ENCODE results near the gene GCH1. TPM values are rescaled to one million over a fixed set of nuclear protein-coding genes. Genes with fewer than 3 reads are reported as not detected.
"Not testable (repeated sequence)": the region's sequence is repeated elsewhere in the genome, so short reads cannot be mapped to it uniquely, and the experiment has no call there.

Gene GCH1
- polyA plus RNA-seq, 3 donors = 3.6 to 19.6 (median 9.6) TPM

DNA sequence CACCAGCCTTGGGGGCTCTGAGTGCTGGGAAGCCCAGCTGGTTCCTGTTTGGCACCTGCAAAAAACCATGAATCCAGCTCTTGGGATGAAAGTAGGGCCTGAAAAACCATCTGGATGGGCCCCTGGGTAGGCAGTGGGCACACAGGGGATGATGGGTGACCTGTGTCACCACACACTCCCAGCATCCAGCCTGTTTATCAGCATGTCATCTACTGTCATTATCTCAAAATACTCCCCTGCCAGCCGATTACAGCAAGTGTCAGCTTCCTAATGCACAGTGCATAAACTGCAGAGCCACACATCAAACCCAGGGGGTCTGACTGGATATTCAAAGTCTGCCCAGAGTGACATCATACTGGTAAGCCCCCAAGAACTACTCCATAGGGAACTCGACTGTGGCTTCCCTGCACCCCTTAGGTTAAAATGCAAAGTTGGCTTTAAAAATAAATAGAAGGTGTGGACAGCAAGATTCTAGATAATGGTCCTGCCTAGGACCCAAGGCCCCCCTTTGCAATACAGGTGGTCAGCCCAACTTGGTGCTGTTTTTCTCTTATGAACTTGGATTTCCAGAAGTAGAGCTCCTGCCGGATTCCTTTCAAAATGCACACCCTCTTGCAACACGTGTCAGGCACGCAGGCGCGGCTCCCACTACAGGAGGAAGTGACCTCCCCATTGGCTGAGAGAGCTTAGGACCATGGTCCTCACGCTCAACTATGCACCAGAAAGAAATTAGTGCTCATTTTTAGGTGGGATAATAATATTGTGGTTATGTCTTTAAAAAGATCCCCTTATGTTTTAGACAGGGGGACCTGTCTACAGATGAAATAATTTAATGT, 94.1 kb downstream of the GCH1 start:
- H3K27ac ChIP-seq (ENCODE audit: low read depth, low read length) = no peak overlapping the region
- whole genome bisulfite sequencing, 3 donors = 67 to 74% (median 73%) methylated on average over 8 of the region's 8 CpGs

DNA sequence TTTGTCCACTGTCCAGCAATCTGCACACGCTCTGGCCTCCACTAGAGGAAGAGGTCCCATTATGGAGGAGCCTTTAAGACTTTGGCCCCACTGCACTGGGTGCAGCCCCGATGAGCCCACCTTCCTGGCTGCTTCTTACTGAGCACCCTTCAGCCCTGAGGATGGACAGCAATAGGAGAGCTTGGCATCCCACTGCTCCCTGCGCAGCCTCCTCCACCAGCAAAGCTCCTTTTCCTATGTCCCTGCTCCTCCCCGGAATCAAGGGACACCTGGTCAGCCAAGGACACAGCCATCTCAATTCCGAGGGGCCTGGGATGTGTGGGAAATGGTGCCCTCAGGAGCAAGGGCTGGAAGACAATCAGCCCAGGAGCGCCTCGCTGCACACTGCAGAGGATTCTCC, 94.7 kb downstream of the GCH1 start:
- 85 to 92% (median 91%) methylated on average over 7 of the region's 7 CpGs for WGBS, 3 donors
- no peak overlapping the region for H3K27ac ChIP-seq (ENCODE audit: low read depth, low read length)

DNA sequence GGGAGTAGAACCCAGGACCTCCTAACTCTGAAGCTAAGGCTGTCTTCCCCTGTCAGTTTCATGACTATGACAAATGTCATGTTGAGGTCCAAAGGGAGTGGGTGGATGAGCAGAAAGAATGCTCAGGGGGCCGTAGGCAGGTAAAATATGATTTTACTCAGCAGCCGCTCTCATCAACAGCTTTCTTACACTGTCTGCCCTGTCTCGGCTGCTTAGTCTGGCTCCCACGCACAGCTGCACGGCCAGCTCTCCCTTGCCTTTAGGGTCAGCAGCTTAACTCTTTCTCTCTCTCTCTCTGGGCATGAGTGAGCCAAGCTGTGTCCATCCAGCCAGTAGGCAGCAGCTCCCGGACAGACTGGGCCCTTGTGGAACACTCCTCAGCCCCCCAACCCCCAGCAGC, 95.2 kb downstream of the GCH1 start:
- H3K27ac ChIP-seq (ENCODE audit: low read depth, low read length) = no peak overlapping the region
- WGBS, 3 donors = 72 to 73% (median 72%) methylated on average over 6 of the region's 6 CpGs

DNA sequence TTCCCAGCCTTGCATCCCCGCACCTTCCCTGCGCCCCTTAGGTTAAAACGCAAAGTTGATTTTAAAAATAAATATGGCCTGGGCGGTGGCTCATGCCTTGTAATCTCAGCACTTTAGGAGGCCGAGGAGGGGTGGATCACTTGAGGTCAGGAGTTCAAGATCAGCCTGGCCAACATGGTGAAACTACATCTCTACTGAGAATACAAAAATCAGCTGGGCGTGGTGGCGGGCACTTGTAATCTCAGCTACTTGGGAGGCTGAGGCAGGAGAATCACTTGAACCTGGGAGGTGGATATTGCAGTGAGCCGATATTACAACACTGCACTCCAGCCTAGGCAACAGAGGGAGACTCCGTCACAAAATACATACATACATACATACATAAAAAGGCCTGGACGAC, 96.0 kb downstream of the GCH1 start:
- WGBS, 3 donors = 87 to 91% (median 90%) methylated on average over 10 of the region's 10 CpGs

DNA sequence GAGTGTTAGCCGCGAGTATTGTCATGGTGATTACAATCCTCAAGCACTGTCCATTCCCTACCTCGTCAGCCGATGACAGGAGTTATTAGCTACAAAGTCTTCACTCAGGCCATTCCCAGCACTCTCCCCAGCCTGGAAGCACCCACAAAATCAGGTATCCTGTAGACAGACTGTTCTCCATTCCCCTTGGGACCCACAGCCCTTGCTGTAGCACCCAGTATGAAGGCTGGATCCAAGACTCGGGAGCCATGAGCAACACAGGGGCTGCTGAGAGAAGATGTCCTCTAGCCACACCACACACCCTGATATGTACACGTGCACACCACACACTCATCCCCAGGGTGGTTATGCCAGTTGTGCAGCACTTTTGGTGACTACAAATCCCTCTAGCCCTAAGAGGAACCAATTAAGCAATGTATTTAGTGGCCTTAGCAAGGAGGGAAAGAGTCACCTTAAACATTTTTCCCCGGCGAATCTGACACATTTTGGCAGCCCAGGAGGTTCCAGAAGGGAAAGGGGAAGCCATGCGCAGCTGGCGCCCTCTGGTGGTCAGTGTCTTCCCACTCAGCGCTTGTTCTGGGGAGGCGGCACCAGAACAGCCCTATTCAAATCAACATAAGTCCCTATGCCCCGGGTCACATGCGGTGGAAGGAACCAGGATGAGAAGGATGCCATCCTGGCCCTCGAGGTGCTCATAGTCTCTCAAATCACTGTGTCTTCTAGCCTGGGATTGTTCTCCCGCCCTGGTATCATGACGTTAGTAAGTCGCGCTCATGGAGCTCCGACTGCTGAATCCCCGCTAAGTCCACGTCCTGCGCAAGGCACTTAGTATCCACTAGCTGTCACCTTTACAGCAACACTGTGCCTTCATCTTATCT, 96.9 kb downstream of the GCH1 start:
- H3K27ac ChIP-seq (ENCODE audit: low read depth, low read length) = no peak overlapping the region
- 35 to 40% (median 36%) methylated on average over 23 of the region's 23 CpGs for WGBS, 3 donors

More for the DNA sequence above, 96.0 kb downstream of the GCH1 start:
- no peak overlapping the region for H3K27ac ChIP-seq (ENCODE audit: low read depth, low read length)

DNA sequence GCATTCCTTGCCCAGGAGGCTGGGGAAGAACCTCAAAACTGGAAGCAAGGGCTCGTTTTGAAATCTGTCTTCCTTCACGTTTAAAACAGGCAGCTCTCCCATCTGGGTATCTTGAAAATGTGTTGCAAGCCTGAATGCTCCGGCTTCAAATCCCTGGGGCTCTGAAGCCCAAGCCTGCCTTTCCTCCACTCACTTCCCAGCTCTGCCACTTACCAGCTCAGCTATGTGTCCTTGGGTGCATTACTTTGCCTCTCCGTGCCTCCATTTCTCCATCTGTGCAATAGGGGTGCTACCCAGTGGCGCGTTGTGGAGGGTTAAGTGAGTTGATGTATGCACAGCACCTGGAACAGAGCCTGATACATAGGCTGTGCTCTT, 97.6 kb downstream of the GCH1 start:
- no peak overlapping the region for H3K27ac ChIP-seq (ENCODE audit: low read depth, low read length)
- WGBS, 3 donors = 49 to 54% (median 52%) methylated on average over 6 of the region's 6 CpGs

DNA sequence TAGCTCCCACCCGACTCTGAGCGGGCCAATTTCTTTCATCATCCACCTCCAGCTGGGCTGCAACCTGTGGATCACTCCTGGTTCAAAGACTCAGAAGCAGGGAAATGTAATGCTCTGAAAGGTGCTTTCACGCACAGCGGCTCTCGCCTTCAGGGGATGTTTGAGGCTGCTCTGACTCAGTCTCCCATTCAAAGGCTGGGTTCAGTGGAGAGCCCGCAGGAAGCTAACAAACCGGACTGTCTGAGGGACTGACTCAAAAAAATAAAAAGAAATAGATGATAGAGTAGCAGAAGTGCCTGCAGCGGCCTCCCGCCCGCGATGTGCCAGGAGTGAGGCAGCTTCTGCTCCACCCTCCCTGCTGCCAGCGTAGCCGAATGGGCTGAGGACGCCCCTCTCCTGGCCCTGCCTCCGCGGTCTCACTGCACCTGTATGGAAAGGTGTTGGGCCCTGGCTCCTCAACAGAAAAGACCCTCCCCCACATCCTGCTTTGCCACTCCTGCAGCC, 98.0 kb downstream of the GCH1 start:
- H3K27ac ChIP-seq (ENCODE audit: low read depth, low read length) = no peak overlapping the region
- 61 to 77% (median 74%) methylated on average over 16 of the region's 16 CpGs for WGBS, 3 donors

DNA sequence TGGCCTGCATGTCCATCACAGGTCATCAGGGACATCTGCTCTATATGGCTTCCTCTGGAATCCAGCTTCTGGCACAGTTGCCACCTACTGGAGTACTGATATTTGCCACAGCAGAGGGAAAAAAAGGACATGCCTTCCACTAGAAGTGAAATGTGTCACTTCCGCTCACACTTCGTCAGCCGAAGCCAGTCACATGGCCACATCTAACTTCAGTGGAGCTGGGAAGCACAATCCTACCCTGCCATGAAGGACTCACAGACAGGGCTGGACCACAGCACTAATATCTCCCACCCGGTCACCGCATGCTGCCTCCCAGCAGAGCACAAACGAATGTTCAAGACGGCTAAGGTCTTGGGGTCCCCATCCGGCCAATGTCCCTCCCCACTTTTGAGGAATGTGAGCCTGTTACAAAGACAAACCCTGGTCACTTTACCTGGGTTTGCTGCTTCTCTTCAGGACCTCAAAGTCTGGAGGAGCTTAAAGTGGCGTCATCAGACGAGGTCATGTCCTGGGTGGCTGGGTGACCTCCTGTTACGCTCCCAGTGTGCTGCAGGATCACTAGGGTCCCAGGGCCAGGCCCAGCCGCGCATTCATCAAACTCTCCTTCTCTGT, 98.6 kb downstream of the GCH1 start:
- H3K27ac ChIP-seq (ENCODE audit: low read depth, low read length) = no peak overlapping the region
- WGBS, 3 donors = 80 to 90% (median 89%) methylated on average over 13 of the region's 13 CpGs

DNA sequence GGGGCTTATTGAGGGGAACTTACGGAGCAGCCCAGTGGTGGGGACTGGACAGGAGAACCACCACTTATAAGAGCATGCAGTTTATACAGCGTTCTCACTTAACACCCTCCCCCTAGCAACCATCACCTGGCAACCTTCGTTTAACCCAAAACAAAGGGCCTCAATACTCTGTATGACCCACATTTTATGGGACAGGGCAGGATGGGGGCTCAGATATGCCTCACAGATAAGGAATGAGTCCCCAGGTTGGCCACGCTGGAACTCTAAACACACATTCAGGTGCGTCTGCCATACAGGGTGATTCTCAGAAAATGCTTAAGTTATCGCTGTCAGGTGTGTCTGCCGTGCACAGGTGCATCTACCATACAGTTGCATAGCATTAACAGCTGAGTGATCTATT, 99.2 kb downstream of the GCH1 start:
- 65 to 86% (median 75%) methylated on average over 7 of the region's 7 CpGs for WGBS, 3 donors
- H3K27ac ChIP-seq (ENCODE audit: low read depth, low read length) = no peak overlapping the region

DNA sequence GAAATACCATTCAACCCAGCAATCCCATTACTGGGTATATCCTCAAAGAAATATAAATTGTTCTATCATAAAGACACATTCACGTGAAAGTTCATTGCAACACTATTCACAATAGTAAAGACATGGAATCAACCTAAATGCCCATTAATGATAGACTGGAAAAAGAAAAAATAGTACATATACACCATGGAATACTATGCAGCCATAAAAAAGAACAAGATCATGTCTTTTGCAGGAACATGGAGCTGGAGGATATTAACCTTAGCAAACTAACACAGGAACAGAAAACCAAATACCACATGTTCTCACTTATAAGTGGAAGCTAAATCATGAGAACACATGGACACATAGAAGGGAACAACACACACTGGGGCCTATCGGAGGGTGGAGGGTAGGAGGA, 101.1 kb downstream of the GCH1 start:
- WGBS, 3 donors = 92 to 98% (median 95%) methylated on average over 2 of the region's 2 CpGs
- H3K27ac ChIP-seq (ENCODE audit: low read depth, low read length) = not testable (repeated sequence)

DNA sequence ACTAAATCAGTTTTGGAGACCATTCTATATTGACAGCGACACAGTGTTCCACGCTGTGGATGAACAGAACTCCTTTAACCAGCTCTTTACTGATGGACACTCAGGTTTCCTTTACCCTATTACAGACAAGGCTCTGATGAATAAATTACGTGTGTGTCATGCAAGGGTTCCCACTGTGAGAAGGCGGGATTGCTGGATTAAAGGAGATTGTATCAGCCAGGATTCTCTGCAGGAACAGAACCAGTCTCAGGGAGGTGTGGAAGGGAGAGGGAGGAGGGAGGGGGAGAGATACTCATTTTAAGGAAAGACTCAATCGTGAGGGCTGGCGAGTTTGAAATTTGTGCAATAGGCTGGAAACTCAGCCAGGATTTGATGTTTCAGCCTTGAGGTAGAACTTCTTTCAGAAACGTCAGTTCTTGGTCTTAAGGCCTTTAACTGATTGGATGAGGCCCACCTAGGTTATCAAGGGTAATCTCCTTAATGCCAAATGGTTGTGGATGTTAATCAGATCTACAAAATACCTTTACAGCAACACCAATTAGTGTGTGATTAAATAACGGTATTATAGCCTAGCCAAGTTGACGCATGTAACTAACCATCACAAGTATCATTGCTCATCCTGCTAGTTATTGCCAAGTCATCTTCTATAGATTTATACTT, 104.0 kb downstream of the GCH1 start:
- WGBS, 3 donors = 80 to 84% (median 84%) methylated on average over 9 of the region's 9 CpGs

DNA sequence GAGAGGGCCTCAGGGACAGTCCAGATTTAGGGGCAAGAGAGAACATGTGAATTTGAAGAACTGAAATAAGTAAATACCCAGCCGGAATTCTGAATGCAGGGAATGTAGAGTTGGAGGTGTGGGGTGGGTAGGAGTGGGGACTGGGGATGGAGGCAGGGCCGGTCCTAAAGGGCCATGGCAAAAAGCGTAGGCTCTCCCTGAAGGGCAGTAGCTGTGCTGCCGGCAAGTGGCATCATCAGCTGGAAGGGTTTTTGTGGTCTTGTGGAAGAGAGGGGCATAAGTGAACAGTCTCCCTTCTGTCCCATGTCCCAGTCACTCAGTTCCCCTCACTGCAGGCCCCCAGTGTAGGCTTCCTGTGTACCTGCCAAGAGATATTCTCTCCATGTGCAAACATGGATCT, 104.6 kb downstream of the GCH1 start:
- H3K27ac ChIP-seq (ENCODE audit: low read depth, low read length) = no peak overlapping the region
- WGBS, 3 donors = 45 to 60% (median 55%) methylated on average over 4 of the region's 4 CpGs

More for the DNA sequence above, 104.0 kb downstream of the GCH1 start:
- no peak overlapping the region for H3K27ac ChIP-seq (ENCODE audit: low read depth, low read length)

DNA sequence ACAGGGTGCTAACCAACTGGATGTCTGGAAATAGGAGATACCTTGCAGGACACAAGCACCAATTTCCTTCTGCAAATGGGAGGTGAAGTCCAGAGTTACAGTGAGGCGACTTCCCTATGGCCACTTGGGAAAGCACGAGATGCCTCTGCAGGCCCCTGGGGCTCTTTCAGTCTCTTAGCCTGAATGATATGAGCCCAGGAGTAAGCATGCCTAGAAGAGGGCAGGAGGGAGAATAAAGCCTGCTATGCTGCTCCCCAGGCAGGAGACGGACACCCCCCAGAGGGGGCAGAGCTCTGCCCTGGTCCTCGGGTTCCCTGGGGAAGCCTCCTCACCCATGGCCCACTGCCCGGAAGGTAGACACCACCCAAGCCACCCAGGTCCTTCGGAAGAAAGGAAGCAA, 105.1 kb downstream of the GCH1 start:
- WGBS, 3 donors = 71 to 83% (median 81%) methylated on average over 6 of the region's 6 CpGs
- H3K27ac ChIP-seq (ENCODE audit: low read depth, low read length) = no peak overlapping the region

DNA sequence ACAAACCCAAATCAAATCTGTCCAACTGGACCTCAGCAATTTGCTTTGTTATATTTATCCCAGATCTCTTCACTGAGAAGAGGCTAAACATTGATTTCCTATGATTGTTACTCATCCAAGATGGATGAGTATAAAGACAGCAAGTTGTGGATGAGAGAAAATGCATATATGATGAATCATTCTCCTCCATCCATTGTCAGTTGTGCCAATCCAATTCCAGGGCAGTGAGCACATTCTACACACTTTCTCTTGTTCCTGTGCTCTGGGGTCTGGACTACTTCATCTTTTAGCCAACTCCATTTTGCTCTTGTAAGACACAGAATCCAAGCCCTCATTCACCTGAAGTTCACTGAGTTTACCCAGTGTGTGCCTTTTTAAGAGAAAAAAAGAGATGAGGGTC, 105.7 kb downstream of the GCH1 start:
- no peak overlapping the region for H3K27ac ChIP-seq (ENCODE audit: low read depth, low read length)

DNA sequence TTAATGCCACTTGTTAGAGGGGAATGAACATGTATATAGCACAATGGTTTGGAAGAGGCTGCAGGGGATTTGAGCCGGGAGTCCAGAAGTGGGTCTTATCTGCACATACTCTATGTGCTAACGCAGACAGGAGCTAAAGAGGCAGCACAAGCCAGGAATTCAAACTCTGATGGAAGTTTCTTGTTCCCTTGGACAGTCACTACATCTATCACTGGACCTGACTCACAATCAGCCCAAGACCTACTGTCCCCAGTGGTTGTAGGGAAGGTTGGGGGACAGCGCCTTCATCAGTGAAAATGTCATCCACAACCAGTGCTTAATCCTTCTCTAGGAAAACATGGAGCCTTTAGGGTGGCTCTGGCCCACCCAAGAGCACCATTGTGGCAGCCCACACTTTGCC, 107.8 kb downstream of the GCH1 start:
- 92% methylated on average over 3 of the region's 3 CpGs for WGBS, 3 donors
- no peak overlapping the region for H3K27ac ChIP-seq (ENCODE audit: low read depth, low read length)

DNA sequence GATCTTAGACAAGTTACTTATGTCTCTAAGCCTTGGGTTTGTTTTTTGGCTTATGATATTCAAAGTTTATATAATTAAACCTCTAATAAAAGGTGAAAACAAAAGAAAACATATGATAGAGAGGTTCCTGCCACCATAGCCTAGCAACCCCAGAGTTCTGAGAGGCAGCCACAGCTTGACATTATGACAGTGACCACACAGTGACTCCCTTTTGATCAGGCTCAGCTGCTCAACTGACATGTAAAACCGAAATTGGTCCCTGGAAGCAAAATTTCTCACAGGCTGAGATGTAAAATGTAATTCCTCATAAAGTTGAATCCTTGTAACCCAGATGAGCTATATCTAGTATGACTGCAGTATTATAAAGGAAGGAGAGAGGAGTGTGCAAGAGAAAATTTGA, 108.5 kb downstream of the GCH1 start:
- 47 to 63% (median 59%) methylated on average over 1 of the region's 1 CpG for WGBS, 3 donors
- H3K27ac ChIP-seq (ENCODE audit: low read depth, low read length) = no peak overlapping the region

DNA sequence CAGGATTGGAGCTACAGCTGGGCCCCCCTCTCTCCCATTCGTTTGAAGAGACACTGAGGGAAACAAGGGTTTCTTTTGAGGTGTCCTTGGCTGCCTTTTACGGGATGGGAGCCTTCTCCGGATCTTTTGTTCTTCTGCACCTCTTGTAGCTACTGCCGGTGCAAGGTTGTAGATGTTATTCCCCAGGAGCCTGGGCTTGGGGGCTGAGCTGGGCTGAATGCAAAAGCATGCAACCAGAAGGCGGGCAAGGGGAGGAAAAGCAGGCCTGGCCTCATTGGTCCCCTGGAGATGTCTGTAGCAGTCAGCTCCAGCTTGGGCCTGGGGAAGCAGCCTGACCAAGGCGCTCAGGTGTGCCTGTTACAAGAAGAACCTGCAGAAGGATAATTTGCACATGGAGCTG, 110.3 kb downstream of the GCH1 start:
- 82 to 88% (median 84%) methylated on average over 6 of the region's 6 CpGs for WGBS, 3 donors
- no peak overlapping the region for H3K27ac ChIP-seq (ENCODE audit: low read depth, low read length)
